ENCODE results near the gene CCDC183.

Gene CCDC183

GRCh38 chr9:136825295-136826187 is 29.4 kb downstream of the CCDC183 start:
- H3K4me2 ChIP-seq (ENCODE audit: low read length, poor library complexity, severe bottlenecking), result no peak overlapping the region

GRCh38 chr9:136826188-136826541 is 30.0 kb downstream of the CCDC183 start:
- 98% methylated on average over 17 of the region's 17 CpGs for WGBS
- Histone ChIP-seq H3K79me1 (replicated peaks; ENCODE audit: low read length, poor library complexity, severe bottlenecking) (peaks cover 64% of the 10 kb centered on the region), H3K4me2 (ENCODE audit: low read length, poor library complexity, severe bottlenecking) (no peak overlapping the region), H2BK12ac (ENCODE audit: low read length in 2 of 2) (no peak overlapping the region), H3K4me3 (ENCODE audit: insufficient read depth in 1 of 2, low read depth in 1 of 2, low read length in 2 of 2) (no peak overlapping the region), H4K91ac (ENCODE audit: low read length) (no peak overlapping the region), H3K9ac (ENCODE audit: low read length) (no peak overlapping the region), H2AK5ac (ENCODE audit: low read length, severe bottlenecking) (no peak overlapping the region), H2BK5ac (ENCODE audit: low read depth, low read length, poor library complexity, severe bottlenecking) (no peak overlapping the region), H3K4me1 (ENCODE audit: control insufficient read depth, insufficient read depth, low read depth, low read length) (peaks cover 9% of the 10 kb centered on the region), H4K8ac (ENCODE audit: low read length) (no peak overlapping the region), H2BK120ac (ENCODE audit: low read depth, low read length) (no peak overlapping the region), H3K4ac (ENCODE audit: low read depth in 1 of 2, low read length in 2 of 2) (no peak overlapping the region), H3K27me3 (ENCODE audit: control insufficient read depth in 1 of 2, insufficient read depth in 1 of 2, low read length in 2 of 2) (no peaks in the 10 kb centered on the region), H2BK15ac (ENCODE audit: low read depth, poor library complexity, severe bottlenecking) (no peak overlapping the region), H2AFZ (ENCODE audit: low read depth, low read length) (no peak overlapping the region), H3K9me3 (ENCODE audit: control insufficient read depth, low read length) (no peaks in the 10 kb centered on the region), H3K23ac (ENCODE audit: low read length in 2 of 2) (no peak overlapping the region), H3K14ac (ENCODE audit: low read length in 2 of 2) (no peak overlapping the region), H3K18ac (ENCODE audit: low read depth in 1 of 2, low read length in 2 of 2) (no peak overlapping the region), H3K27ac (ENCODE audit: low read length, poor library complexity, severe bottlenecking) (no peak overlapping the region), H3K36me3 (ENCODE audit: control insufficient read depth in 1 of 2, insufficient read depth in 2 of 2, low read depth in 1 of 2, low read length in 2 of 2) (peaks cover 66 to 96% of the 10 kb centered on the region in 2 experiments)
- DNase-seq, result no peak

More at GRCh38 chr9:136825295-136826187, 29.4 kb downstream of the CCDC183 start:
- Histone ChIP-seq H3K27ac (ENCODE audit: low read length, poor library complexity, severe bottlenecking) (no peak overlapping the region), H3K79me1 (replicated peaks; ENCODE audit: low read length, poor library complexity, severe bottlenecking) (peaks cover 66% of the 10 kb centered on the region), H3K4me1 (ENCODE audit: control insufficient read depth, insufficient read depth, low read depth, low read length) (peaks cover 11% of the 10 kb centered on the region), H2BK5ac (ENCODE audit: low read depth, low read length, poor library complexity, severe bottlenecking) (no peak overlapping the region), H3K36me3 (ENCODE audit: control insufficient read depth in 1 of 2, insufficient read depth in 2 of 2, low read depth in 1 of 2, low read length in 2 of 2) (peaks cover 60 to 93% of the 10 kb centered on the region in 2 experiments), H3K23ac (ENCODE audit: low read length in 2 of 2) (no peak overlapping the region), H4K8ac (ENCODE audit: low read length) (no peak overlapping the region), H3K14ac (ENCODE audit: low read length in 2 of 2) (no peak overlapping the region), H3K27me3 (ENCODE audit: control insufficient read depth in 1 of 2, insufficient read depth in 1 of 2, low read length in 2 of 2) (no peaks in the 10 kb centered on the region), H3K9me3 (ENCODE audit: control insufficient read depth, low read length) (no peaks in the 10 kb centered on the region), H2BK12ac (ENCODE audit: low read length in 2 of 2) (no peak overlapping the region), H4K91ac (ENCODE audit: low read length) (no peak overlapping the region), H2AK5ac (ENCODE audit: low read length, severe bottlenecking) (no peak overlapping the region), H3K9ac (ENCODE audit: low read length) (no peak overlapping the region), H3K18ac (ENCODE audit: low read depth in 1 of 2, low read length in 2 of 2) (no peak overlapping the region), H3K4ac (ENCODE audit: low read depth in 1 of 2, low read length in 2 of 2) (no peak overlapping the region), H2BK120ac (ENCODE audit: low read depth, low read length) (no peak overlapping the region), H2BK15ac (ENCODE audit: low read depth, poor library complexity, severe bottlenecking) (no peak overlapping the region), H3K4me3 (ENCODE audit: insufficient read depth in 1 of 2, low read depth in 1 of 2, low read length in 2 of 2) (no peak overlapping the region), H2AFZ (ENCODE audit: low read depth, low read length) (no peak overlapping the region)
- no peak for DNase-seq
- 96% methylated on average over 44 of the region's 44 CpGs for WGBS

GRCh38 chr9:136826703-136827582 is 30.8 kb downstream of the CCDC183 start:
- 97% methylated on average over 24 of the region's 24 CpGs for WGBS
- Histone ChIP-seq H4K91ac (ENCODE audit: low read length) (peak overlapping the region; percentile 15), H3K27ac (ENCODE audit: low read length, poor library complexity, severe bottlenecking) (no peak overlapping the region)

More at GRCh38 chr9:136826703-136827582, 30.8 kb downstream of the CCDC183 start:
- Histone ChIP-seq H3K14ac (ENCODE audit: low read length in 2 of 2) (no peak overlapping the region), H2AK5ac (ENCODE audit: low read length, severe bottlenecking) (no peak overlapping the region), H3K4ac (ENCODE audit: low read depth in 1 of 2, low read length in 2 of 2) (no peak overlapping the region), H3K23ac (ENCODE audit: low read length in 2 of 2) (no peak overlapping the region), H3K9me3 (ENCODE audit: control insufficient read depth, low read length) (no peaks in the 10 kb centered on the region), H3K4me1 (ENCODE audit: control insufficient read depth, insufficient read depth, low read depth, low read length) (peaks cover 4% of the 10 kb centered on the region), H2BK5ac (ENCODE audit: low read depth, low read length, poor library complexity, severe bottlenecking) (no peak overlapping the region), H4K8ac (ENCODE audit: low read length) (no peak overlapping the region), H3K36me3 (ENCODE audit: control insufficient read depth in 1 of 2, insufficient read depth in 2 of 2, low read depth in 1 of 2, low read length in 2 of 2) (peaks cover 72 to 96% of the 10 kb centered on the region in 2 experiments), H3K4me2 (ENCODE audit: low read length, poor library complexity, severe bottlenecking) (no peak overlapping the region), H2BK12ac (ENCODE audit: low read length in 2 of 2) (no peak overlapping the region), H2BK15ac (ENCODE audit: low read depth, poor library complexity, severe bottlenecking) (no peak overlapping the region), H2BK120ac (ENCODE audit: low read depth, low read length) (no peak overlapping the region), H3K79me1 (replicated peaks; ENCODE audit: low read length, poor library complexity, severe bottlenecking) (peaks cover 65% of the 10 kb centered on the region), H3K27me3 (ENCODE audit: control insufficient read depth in 1 of 2, insufficient read depth in 1 of 2, low read length in 2 of 2) (no peaks in the 10 kb centered on the region), H3K4me3 (ENCODE audit: insufficient read depth in 1 of 2, low read depth in 1 of 2, low read length in 2 of 2) (no peak overlapping the region), H2AFZ (ENCODE audit: low read depth, low read length) (no peak overlapping the region), H3K18ac (ENCODE audit: low read depth in 1 of 2, low read length in 2 of 2) (no peak overlapping the region), H3K9ac (ENCODE audit: low read length) (no peak overlapping the region)
- no peak for DNase-seq
